B cell (primary cell): ENCODE data around the gene YIF1A. TPM values are rescaled to one million over a fixed set of nuclear protein-coding genes. Genes with fewer than 3 reads are reported as not detected.

Source experiments
- ATAC-seq: fragments of 200-7000 bp; cut with Tn5 transposase; one replicate; pipeline ENCODE4 v1.10.0; 2021; ENCODE audit warnings: low read depth, mild to moderate bottlenecking, moderate number of reproducible peaks, moderate library complexity
- CTCF ChIA-PET: fragments of 350-600 bp; sonication (Branson Sonifier 250); formaldehyde crosslinking; loops from one replicate; lab custom pipeline; 2021; ENCODE audit warnings: antibody characterized with exemption, inconsistent platforms; lab: Charles Lee
- POLR2A ChIA-PET: fragments of 350-600 bp; sonication (Branson Sonifier 250); formaldehyde crosslinking; loops from one replicate; lab custom pipeline; 2021; ENCODE audit warnings: antibody characterized with exemption; lab: Charles Lee
- DNase-seq: peaks from one replicate; pipeline ENCODE4 v3.0.0; 2013
- H2AFZ ChIP-seq: 2 replicates; pipeline ENCODE4 v1.6.1; 2012; ENCODE audit warnings: mild to moderate bottlenecking, low read depth, low read length; ENCODE audit not compliant: insufficient read depth, poor library complexity, severe bottlenecking
- H3K27ac ChIP-seq, 2 donors: 1 replicate in 1 of 2; 2 replicates in 1 of 2; pipeline ENCODE4 v1.5.1; 2012 to 2013; ENCODE audit warnings: low read length in 2 of 2, mild to moderate bottlenecking in 2 of 2, moderate library complexity in 1 of 2
- H3K27me3 ChIP-seq, 4 experiments: fragments of 200-600 bp in 1 of 4; sonication (generic) in 1 of 4; replicated peaks in 1 of 4; 1 replicate in 2 of 4; 2 replicates in 2 of 4; pipeline versions ENCODE4 v1.6.1 to v1.7.0; 2013 to 2016; ENCODE audit warnings: low read length in 3 of 4, mild to moderate bottlenecking in 2 of 4, mixed read lengths in 1 of 4, moderate library complexity in 1 of 4; ENCODE audit not compliant: insufficient read depth in 4 of 4, control insufficient read depth in 3 of 4; ENCODE audit errors: control extremely low read depth in 1 of 4
- H3K36me3 ChIP-seq, 2 experiments: replicated peaks in 1 of 2; 1 replicate in 1 of 2; 2 replicates in 1 of 2; pipeline versions ENCODE4 v1.6.1 to v1.7.1; 2013; ENCODE audit warnings: low read length in 1 of 2; ENCODE audit not compliant: insufficient read depth in 2 of 2, control insufficient read depth in 1 of 2; ENCODE audit errors: control extremely low read depth in 1 of 2, extremely low read depth in 1 of 2
- H3K4me1 ChIP-seq, 2 donors: fragments of 200-600 bp in 1 of 2; sonication (generic) in 1 of 2; 1 replicate in 1 of 2; 2 replicates in 1 of 2; pipeline versions ENCODE4 v1.5.1 to v1.6.1; 2013 to 2017; ENCODE audit warnings: low read length in 2 of 2; ENCODE audit not compliant: control insufficient read depth in 2 of 2, insufficient read depth in 2 of 2
- H3K4me2 ChIP-seq: replicated peaks from 2 replicates; pipeline ENCODE3; 2012; ENCODE audit warnings: mild to moderate bottlenecking, low read depth, low read length; ENCODE audit not compliant: poor library complexity, severe bottlenecking
- H3K4me3 ChIP-seq, 5 experiments: fragments of 200-600 bp in 1 of 5; sonication (generic) in 1 of 5; 1 replicate in 3 of 5; 2 replicates in 2 of 5; pipeline versions ENCODE4 v1.5.1 to v1.7.0; 2011 to 2016; ENCODE audit warnings: low read length in 4 of 5, mild to moderate bottlenecking in 4 of 5, low read depth in 2 of 5, control low read depth in 1 of 5, moderate library complexity in 1 of 5; ENCODE audit not compliant: insufficient read depth in 1 of 5; ENCODE audit errors: control extremely low read depth in 1 of 5, extremely low read depth in 1 of 5
- H3K79me2 ChIP-seq: fragments of 200-600 bp; sonication (generic); one replicate; pipeline ENCODE4 v1.6.0; 2016; ENCODE audit warnings: low read length; ENCODE audit not compliant: control insufficient read depth, insufficient read depth
- H3K9ac ChIP-seq: fragments of 200-600 bp; sonication (generic); 2 replicates; pipeline ENCODE4 v1.6.1; 2017; ENCODE audit warnings: mild to moderate bottlenecking, low read length, moderate library complexity
- H3K9me3 ChIP-seq, 3 donors: one replicate each; pipeline versions ENCODE4 v1.6.1 to v1.7.1; 2013; ENCODE audit warnings: low read length in 2 of 3; ENCODE audit not compliant: control insufficient read depth in 2 of 3, insufficient read depth in 1 of 3; ENCODE audit errors: control extremely low read depth in 1 of 3
- H4K20me1 ChIP-seq: 2 replicates; pipeline ENCODE4 v1.6.0; 2012; ENCODE audit warnings: mild to moderate bottlenecking, low read length; ENCODE audit not compliant: insufficient read depth, control insufficient read depth, poor library complexity, severe bottlenecking
- H3K27ac Mint-ChIP-seq: one replicate; pipeline ENCODE4 v1.8.0; 2021; ENCODE audit warnings: mixed read lengths
- H3K27me3 Mint-ChIP-seq: one replicate; pipeline ENCODE4 v1.8.0; 2021; ENCODE audit warnings: mixed read lengths
- H3K4me1 Mint-ChIP-seq: one replicate; pipeline ENCODE4 v1.8.0; 2021; ENCODE audit warnings: mixed read lengths
- H3K4me3 Mint-ChIP-seq: one replicate; pipeline ENCODE4 v1.8.0; 2021; ENCODE audit warnings: mixed read lengths
- H3K9me3 Mint-ChIP-seq: one replicate; pipeline ENCODE4 v1.8.0; 2022; ENCODE audit warnings: mixed read lengths; ENCODE audit not compliant: insufficient read depth
- CTCF ChIP-seq: fragments of 200-600 bp; IDR thresholded peaks from one replicate; pipeline ENCODE4 v1.8.0; 2022; ENCODE audit warnings: antibody characterized with exemption, mild to moderate bottlenecking
- EZH2 ChIP-seq: IDR thresholded peaks from 2 replicates; pipeline ENCODE4 v1.6.1; 2012; ENCODE audit warnings: borderline replicate concordance, low read depth, mild to moderate bottlenecking, moderate library complexity, low read length; ENCODE audit not compliant: insufficient read depth, poor library complexity, severe bottlenecking
- WGBS: methylation state at CpG from one replicate; pipeline ENCODE4 v1.1.5; 2013; ENCODE audit warnings: missing lambda C conversion rate; ENCODE audit not compliant: insufficient coverage; 5-methylcytosine and 5-hydroxymethylcytosine counted together
- intact Hi-C: fragments of 100-400 bp; cut with micrococcal nuclease; formaldehyde crosslinking; loops from one replicate; pipeline ENCODE4 v1.10.0; 2022
- polyA plus RNA-seq: library from polyadenylated mRNA; depleted of rRNA; stranded (reverse); fragments of >200 nt; gene quantifications from 2 replicates; pipeline ENCODE4 v1.2.3, GENCODE V29; 2012
- total RNA-seq, 2 donors: library from RNA; stranded (reverse); fragments of 120-200 nt in 1 of 2; gene quantifications; 1 replicate in 1 of 2; 2 replicates in 1 of 2; pipeline versions ENCODE4 v1.2.3 to v1.2.4, GENCODE V29; 2013 to 2022

The YIF1A gene
- total and polyA plus RNA-seq, 2 donors (not counting 1 experiment from before 2014, with no cell fraction given) = 43.9 to 95.0 TPM

GRCh38 chr11:66336234-66337102 is 47.5 kb upstream of the YIF1A start, which contains the start of gene RIN1:
Gene RIN1 (minus strand): TSS chr11:66336434. CDS start chr11:66336402, 32 bp downstream.
- Mint-ChIP-seq H3K4me1 (peaks cover 21% of the 10 kb centered on the region), H3K27me3 (no peaks in the 10 kb centered on the region), H3K27ac (peak within 1 kb of the TSS; percentile 26), H3K9me3 (no peaks in the 10 kb centered on the region), H3K4me3 (peak within 1 kb of the TSS; percentile 84)
- TF ChIP-seq EZH2 (no peak), CTCF (no peak)
- ChIA-PET CTCF (interaction anchor here (0.9 to 3.0 kb wide), 4 partner anchors 8 to 52 kb away, joined by 3 to 24 read pairs (median 6); no protein-coding TSS in a partner anchor), POLR2A (interaction anchor here (1.0 to 2.0 kb wide), 2 partner anchors 24 to 359 kb away, joined by 4 to 6 read pairs; no protein-coding TSS in a partner anchor)
- H3K9ac ChIP-seq = peak within 1 kb of the TSS; percentile 42
- peak within 1 kb of the TSS; percentile 74 for H3K4me2 ChIP-seq
- H2AFZ ChIP-seq = peak within 1 kb of the TSS; percentile 33
- intact Hi-C loops = no loop called here
- peaks cover 2% of the 10 kb centered on the region for H3K79me2 ChIP-seq
- ATAC-seq (peak; percentile 59), DNase-seq (peak; percentile 57)
- H3K4me1 ChIP-seq = peaks cover 15 to 25% of the 10 kb centered on the region in 2 donors
- H3K27me3 ChIP-seq = peaks cover 0 to 9% (median 3%) of the 10 kb centered on the region in 4 experiments
- peak within 1 kb of the TSS in 3 of 5 experiments; percentile 19 to 50 (median 42) for H3K4me3 ChIP-seq
- H3K9me3 ChIP-seq = no peaks in the 10 kb centered on the region
- H4K20me1 ChIP-seq = peaks cover 21% of the 10 kb centered on the region
- peaks cover 0 to 40% of the 10 kb centered on the region in 2 experiments for H3K36me3 ChIP-seq
- 18% methylated on average over 22 of the region's 22 CpGs for WGBS
- no peak within 1 kb of the TSS for H3K27ac ChIP-seq
